RWPE2 (cell line): Measurements from ENCODE around the gene EDARADD.

Source experiments
- ATAC-seq: fragments of 200-7000 bp; cut with Tn5 transposase; 3 replicates; pipeline ENCODE4 v1.9.1; 2021; ENCODE audit warnings: low read depth
- DNase-seq: peaks from one replicate; pipeline ENCODE4 v3.0.0-alpha.2; 2020; ENCODE audit warnings: low spot score
- H3K27ac ChIP-seq: fragments of 450-650 bp; 2 replicates; pipeline ENCODE4 v1.5.1; 2017; ENCODE audit warnings: mild to moderate bottlenecking; ENCODE audit not compliant: poor library complexity, severe bottlenecking
- H3K27me3 ChIP-seq: fragments of 250-450 bp; sonication (Bioruptor Pico); 2 replicates; pipeline ENCODE4 v1.5.1; 2021; ENCODE audit warnings: mild to moderate bottlenecking, moderate library complexity; ENCODE audit not compliant: insufficient read depth, poor library complexity, severe bottlenecking
- H3K36me3 ChIP-seq: fragments of 250-450 bp; sonication (Bioruptor Pico); 2 replicates; pipeline ENCODE4 v1.5.1; 2020; ENCODE audit warnings: low read depth, mild to moderate bottlenecking, moderate library complexity
- H3K4me1 ChIP-seq: fragments of 250-450 bp; sonication (Bioruptor Pico); 2 replicates; pipeline ENCODE4 v1.5.1; 2021; ENCODE audit warnings: mild to moderate bottlenecking, moderate library complexity; ENCODE audit not compliant: insufficient read depth, poor library complexity, severe bottlenecking
- H3K4me3 ChIP-seq: fragments of 250-450 bp; sonication (Bioruptor Pico); 2 replicates; pipeline ENCODE4 v1.5.1; 2021; ENCODE audit warnings: mild to moderate bottlenecking, moderate library complexity; ENCODE audit not compliant: severe bottlenecking
- H3K9me3 ChIP-seq: fragments of 250-450 bp; sonication (Bioruptor Pico); 2 replicates; pipeline ENCODE4 v1.5.1; 2021; ENCODE audit warnings: mild to moderate bottlenecking, moderate library complexity; ENCODE audit not compliant: severe bottlenecking
- TF ChIP-seq, protein P1 (sequence below): fragments of 450-650 bp; IDR thresholded peaks from one replicate; pipeline ENCODE4 v1.5.1; 2017; ENCODE audit warnings: mild to moderate bottlenecking, moderate library complexity; ENCODE audit not compliant: poor library complexity, severe bottlenecking

EDARADD gene

DNA sequence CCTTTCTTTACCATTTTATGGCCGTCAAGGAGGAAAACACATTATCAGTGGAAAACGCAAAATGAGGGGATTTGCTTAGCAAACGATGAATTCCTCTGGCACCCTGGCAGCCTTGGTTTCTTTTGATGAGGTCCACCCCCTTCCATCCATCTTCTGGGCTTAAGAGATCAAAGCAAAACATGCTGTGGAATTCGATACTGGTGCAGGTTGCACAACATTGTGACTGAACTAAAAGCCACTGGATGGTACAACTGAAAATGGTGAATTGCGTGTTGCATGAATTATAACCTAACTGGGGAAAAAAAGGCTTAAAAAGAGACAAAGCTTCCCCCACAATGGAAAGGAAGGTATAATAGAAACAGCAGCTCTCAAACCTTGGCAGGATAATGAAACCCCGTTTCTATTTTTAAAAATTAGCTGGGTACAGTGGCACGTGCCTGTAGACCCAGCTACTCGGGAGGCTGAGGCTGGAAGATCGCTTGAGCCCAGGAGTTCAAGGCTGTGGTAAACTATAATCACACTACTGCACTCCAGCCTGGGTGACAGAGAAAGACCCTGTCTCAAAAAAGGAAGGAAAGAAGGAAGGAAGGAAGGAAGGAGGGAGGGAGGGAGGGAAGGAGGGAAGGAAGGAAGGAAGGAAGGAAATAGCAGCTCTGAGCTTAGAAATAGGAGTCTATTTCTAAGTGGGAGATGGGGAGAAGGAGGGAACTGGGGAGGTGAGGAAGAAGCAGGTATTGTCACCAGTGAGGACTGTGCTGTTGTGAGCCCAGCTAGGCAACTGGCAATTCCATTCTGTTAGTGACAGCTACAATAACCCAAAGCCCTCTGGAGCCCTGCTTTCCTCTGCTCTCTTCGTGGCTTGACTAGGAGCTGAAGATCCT is 100.7 kb downstream of the EDARADD start:
- H3K27ac ChIP-seq = no peak overlapping the region
- ATAC-seq (no peak), DNase-seq (no peak)
- H3K36me3 ChIP-seq = no peaks in the 10 kb centered on the region
- no peaks in the 10 kb centered on the region for H3K27me3 ChIP-seq
- H3K9me3 ChIP-seq = no peaks in the 10 kb centered on the region
- H3K4me1 ChIP-seq = no peaks in the 10 kb centered on the region
- H3K4me3 ChIP-seq = no peak overlapping the region
- TF ChIP-seq, protein P1, sequence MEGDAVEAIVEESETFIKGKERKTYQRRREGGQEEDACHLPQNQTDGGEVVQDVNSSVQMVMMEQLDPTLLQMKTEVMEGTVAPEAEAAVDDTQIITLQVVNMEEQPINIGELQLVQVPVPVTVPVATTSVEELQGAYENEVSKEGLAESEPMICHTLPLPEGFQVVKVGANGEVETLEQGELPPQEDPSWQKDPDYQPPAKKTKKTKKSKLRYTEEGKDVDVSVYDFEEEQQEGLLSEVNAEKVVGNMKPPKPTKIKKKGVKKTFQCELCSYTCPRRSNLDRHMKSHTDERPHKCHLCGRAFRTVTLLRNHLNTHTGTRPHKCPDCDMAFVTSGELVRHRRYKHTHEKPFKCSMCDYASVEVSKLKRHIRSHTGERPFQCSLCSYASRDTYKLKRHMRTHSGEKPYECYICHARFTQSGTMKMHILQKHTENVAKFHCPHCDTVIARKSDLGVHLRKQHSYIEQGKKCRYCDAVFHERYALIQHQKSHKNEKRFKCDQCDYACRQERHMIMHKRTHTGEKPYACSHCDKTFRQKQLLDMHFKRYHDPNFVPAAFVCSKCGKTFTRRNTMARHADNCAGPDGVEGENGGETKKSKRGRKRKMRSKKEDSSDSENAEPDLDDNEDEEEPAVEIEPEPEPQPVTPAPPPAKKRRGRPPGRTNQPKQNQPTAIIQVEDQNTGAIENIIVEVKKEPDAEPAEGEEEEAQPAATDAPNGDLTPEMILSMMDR = no peak

DNA sequence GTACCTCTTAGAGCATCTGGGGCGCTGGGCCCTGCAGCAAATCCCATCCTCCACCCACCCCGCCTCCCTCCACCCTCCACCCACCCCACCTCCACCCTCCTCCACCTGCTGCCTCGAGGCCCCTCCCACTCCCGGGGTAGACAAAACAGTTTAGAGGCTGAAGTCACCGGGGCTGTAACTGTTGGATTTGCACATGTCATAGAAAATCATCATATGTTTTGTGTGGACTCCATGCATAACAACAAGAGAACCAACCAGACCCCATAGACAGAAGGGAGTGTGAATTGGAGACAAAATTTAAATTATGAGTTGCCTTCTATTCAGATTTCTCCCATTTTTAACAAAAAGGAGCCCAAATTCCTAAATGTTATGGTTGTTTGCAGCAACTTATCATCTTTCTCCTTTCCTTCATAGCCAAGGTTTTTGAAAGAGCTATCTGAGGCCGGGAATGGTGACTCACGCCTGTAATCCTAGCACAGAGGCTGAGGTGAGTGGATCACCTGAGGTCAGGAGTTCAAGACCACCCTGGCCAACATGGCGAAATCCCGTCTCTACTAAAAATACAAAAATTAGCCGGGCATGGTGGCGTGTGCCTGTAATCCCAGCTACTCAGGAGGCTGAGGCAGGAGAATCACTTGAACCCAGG is 101.5 kb downstream of the EDARADD start:
- no peaks in the 10 kb centered on the region for H3K4me1 ChIP-seq
- H3K36me3 ChIP-seq = no peaks in the 10 kb centered on the region
- DNase-seq (no peak), ATAC-seq (no peak)
- H3K27ac ChIP-seq = no peak overlapping the region
- H3K27me3 ChIP-seq = no peaks in the 10 kb centered on the region
- TF ChIP-seq, protein P1 = no peak
- H3K9me3 ChIP-seq = no peaks in the 10 kb centered on the region
- no peak overlapping the region for H3K4me3 ChIP-seq

DNA sequence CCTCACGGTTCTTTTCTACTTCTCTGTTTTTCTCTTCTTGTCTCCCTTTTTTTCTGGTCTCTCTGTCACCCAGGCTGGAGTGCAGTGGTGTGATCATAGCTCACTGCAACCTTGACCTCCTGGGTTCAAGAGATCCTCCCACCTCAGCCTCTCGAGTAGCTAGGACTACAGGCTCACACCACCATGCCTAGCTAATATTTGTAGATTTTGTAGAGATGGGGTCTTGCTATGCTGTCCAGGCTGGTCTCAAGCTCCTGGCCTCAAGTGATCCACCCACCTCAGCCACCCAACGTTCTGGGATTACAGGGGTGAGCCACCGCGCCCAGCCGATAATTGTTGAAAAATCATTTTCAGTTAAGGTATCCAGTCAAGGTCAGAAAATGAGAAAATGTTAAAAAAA is 103.8 kb downstream of the EDARADD start:
- no peaks in the 10 kb centered on the region for H3K9me3 ChIP-seq
- H3K36me3 ChIP-seq = no peaks in the 10 kb centered on the region
- no peaks in the 10 kb centered on the region for H3K27me3 ChIP-seq
- H3K4me1 ChIP-seq = no peaks in the 10 kb centered on the region
- ATAC-seq = no peak
- H3K4me3 ChIP-seq = no peak overlapping the region
- TF ChIP-seq, protein P1 = no peak
- no peak for DNase-seq
- H3K27ac ChIP-seq = no peak overlapping the region

DNA sequence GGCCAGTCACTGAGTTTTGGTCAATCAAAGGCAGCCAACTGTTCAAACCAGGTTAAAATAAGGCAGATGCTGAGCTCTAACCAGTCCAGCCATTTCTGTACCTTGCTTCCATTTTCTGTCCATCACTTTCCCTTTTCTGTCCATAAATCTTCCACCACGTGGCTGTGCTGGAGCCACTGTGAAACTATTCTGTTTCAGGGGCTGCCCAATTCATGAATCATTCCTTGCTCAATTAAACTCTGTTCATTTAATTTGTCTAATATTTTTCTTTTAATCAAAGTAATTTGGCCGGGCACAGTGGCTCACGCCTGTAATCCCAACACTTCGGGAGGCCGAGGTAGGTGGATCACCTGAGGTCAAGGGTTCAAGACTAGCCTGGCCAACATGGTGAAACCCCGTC is 107.0 kb downstream of the EDARADD start:
- DNase-seq (no peak), ATAC-seq (no peak)
- Histone ChIP-seq H3K9me3 (no peaks in the 10 kb centered on the region), H3K36me3 (no peaks in the 10 kb centered on the region), H3K4me1 (no peaks in the 10 kb centered on the region), H3K4me3 (no peak overlapping the region), H3K27ac (no peak overlapping the region), H3K27me3 (no peaks in the 10 kb centered on the region)
- TF ChIP-seq, protein P1 = no peak

DNA sequence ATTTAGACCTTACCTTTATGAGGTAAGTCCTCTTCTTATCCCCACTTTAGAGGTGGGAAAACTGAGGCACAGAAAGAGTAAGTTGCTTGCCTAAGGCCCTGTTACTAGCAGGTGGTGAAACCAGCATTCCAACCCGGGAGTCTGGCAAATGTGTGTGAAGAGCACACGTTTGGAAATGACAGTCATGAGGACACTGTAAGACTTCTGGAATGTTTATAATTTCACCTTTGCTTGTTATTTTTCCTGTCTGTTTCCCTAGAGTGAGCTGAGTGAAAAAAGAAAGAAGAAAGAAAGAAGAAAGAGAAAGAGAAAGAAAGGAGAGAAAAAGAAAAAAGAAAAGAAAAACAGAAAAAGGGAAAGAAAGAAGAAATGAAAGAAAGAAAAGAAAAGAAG is 108.5 kb downstream of the EDARADD start:
- Histone ChIP-seq H3K4me1 (no peaks in the 10 kb centered on the region), H3K27me3 (no peaks in the 10 kb centered on the region), H3K27ac (no peak overlapping the region), H3K9me3 (no peaks in the 10 kb centered on the region), H3K4me3 (no peak overlapping the region), H3K36me3 (no peaks in the 10 kb centered on the region)
- ATAC-seq (no peak), DNase-seq (no peak)
- TF ChIP-seq, protein P1 = no peak
